AG20443 (cell line): ENCODE measurements around the gene VSTM2B.

Experiments used
- DNase-seq: peaks from one replicate; pipeline ENCODE4 v3.0.0; 2012; ENCODE audit warnings: low spot score, mixed read lengths

Gene VSTM2B

GRCh38 chr19:29495901-29496441 lies 29.8 kb upstream of the VSTM2B start:
- no peak for DNase-seq

- no peak for DNase-seq
These were observed 28.6 kb upstream of the VSTM2B start for GRCh38 chr19:29497241-29497640.

- DNase-seq = no peak
These were observed 27.9 kb upstream of the VSTM2B start for GRCh38 chr19:29497686-29498436.

- no peak for DNase-seq
These were observed 26.4 kb upstream of the VSTM2B start for GRCh38 chr19:29499261-29499920.

GRCh38 chr19:29499921-29500590 lies 25.7 kb upstream of the VSTM2B start:
- DNase-seq = no peak

- no peak for DNase-seq
These were observed 23.8 kb upstream of the VSTM2B start for GRCh38 chr19:29501816-29502580.

GRCh38 chr19:29502581-29502850 lies 23.3 kb upstream of the VSTM2B start:
- DNase-seq = no peak

GRCh38 chr19:29503140-29503758 lies 22.5 kb upstream of the VSTM2B start:
- DNase-seq = no peak

- no peak for DNase-seq
These were observed 22.0 kb upstream of the VSTM2B start for GRCh38 chr19:29503785-29504184.

- no peak for DNase-seq
These were observed 21.3 kb upstream of the VSTM2B start for GRCh38 chr19:29504454-29504853.

- no peak for DNase-seq
These were observed 20.5 kb upstream of the VSTM2B start for GRCh38 chr19:29505097-29505824.

GRCh38 chr19:29506619-29506911 lies 19.2 kb upstream of the VSTM2B start:
- DNase-seq = no peak

- no peak for DNase-seq
These were observed 18.5 kb upstream of the VSTM2B start for GRCh38 chr19:29507081-29507860.

- DNase-seq = no peak
These were observed 17.6 kb upstream of the VSTM2B start for GRCh38 chr19:29508181-29508580.

GRCh38 chr19:29509456-29509855 lies 16.3 kb upstream of the VSTM2B start:
- DNase-seq = no peak

GRCh38 chr19:29510701-29511265 lies 15.0 kb upstream of the VSTM2B start:
- DNase-seq = no peak

GRCh38 chr19:29511768-29512167 lies 14.0 kb upstream of the VSTM2B start:
- no peak for DNase-seq

GRCh38 chr19:29512748-29513147 lies 13.0 kb upstream of the VSTM2B start:
- DNase-seq = no peak

GRCh38 chr19:29514525-29515232 lies 11.1 kb upstream of the VSTM2B start:
- no peak for DNase-seq

- no peak for DNase-seq
These were observed 10.6 kb upstream of the VSTM2B start for GRCh38 chr19:29515233-29515619.
